ENCODE measurements around the gene HDAC2. TPM values are rescaled to one million over a fixed set of nuclear protein-coding genes. Genes with fewer than 3 reads are reported as not detected.
A peak's percentile ranks its signal among the peaks of the same experiment; 100 is the strongest.
"Not testable (repeated sequence)": the region's sequence is repeated elsewhere in the genome, so short reads cannot be mapped to it uniquely, and the experiment has no call there.

Gene HDAC2
- total RNA-seq, 4 donors from 2014 or later = 28.5 to 58.4 (median 46.1) TPM

GRCh38 chr6:113934101-113934500, 36.8 kb downstream of the HDAC2 start:
- no peak for DNase-seq (ENCODE audit: low spot score in 2 of 2)
- H3K4me3 ChIP-seq (ENCODE audit: low read depth, poor library complexity, severe bottlenecking) = no peak overlapping the region
- WGBS, 2 donors = 90% methylated on average over 2 of the region's 2 CpGs
- TF ChIP-seq CTCF (IDR thresholded peaks at IDR 0.05) = no peak
- no peak for TF ChIP-seq POLR2A (IDR thresholded peaks at IDR 0.05)
- intact Hi-C loops (cut with DNase I; ENCODE audit: low total_unique reads) = no loop called here

- 91 to 96% methylated on average over 18 to 19 of the region's 23 CpGs for WGBS, 2 donors
- DNase-seq (ENCODE audit: low spot score in 2 of 2) = peak in 1 of 2 donors; percentile 70
- H3K4me3 ChIP-seq (ENCODE audit: low read depth, poor library complexity, severe bottlenecking); intact Hi-C loops (cut with DNase I; ENCODE audit: low total_unique reads): not testable (repeated sequence)
Measured at GRCh38 chr6:113931907-113932306, 39.0 kb downstream of the HDAC2 start.

- H3K4me3 ChIP-seq (ENCODE audit: low read depth, poor library complexity, severe bottlenecking) = no peak overlapping the region
- TF ChIP-seq CTCF (IDR thresholded peaks at IDR 0.05) = no peak
- no peak for TF ChIP-seq POLR2A (IDR thresholded peaks at IDR 0.05)
- no peak for DNase-seq (ENCODE audit: low spot score in 2 of 2)
- intact Hi-C loops (cut with DNase I; ENCODE audit: low total_unique reads) = no loop called here
Measured at GRCh38 chr6:113930183-113930582, 40.8 kb downstream of the HDAC2 start.

GRCh38 chr6:113927001-113927400, 43.9 kb downstream of the HDAC2 start:
- intact Hi-C loops (cut with DNase I; ENCODE audit: low total_unique reads) = no loop called here
- TF ChIP-seq POLR2A (IDR thresholded peaks at IDR 0.05) (no peak), CTCF (IDR thresholded peaks at IDR 0.05) (no peak)
- WGBS, 2 donors = 59 to 64% methylated on average over 2 of the region's 2 CpGs
- no peak overlapping the region for H3K4me3 ChIP-seq (ENCODE audit: low read depth, poor library complexity, severe bottlenecking)
- DNase-seq (ENCODE audit: low spot score in 2 of 2) = no peak

GRCh38 chr6:113925378-113925777, 45.6 kb downstream of the HDAC2 start:
- H3K4me3 ChIP-seq (ENCODE audit: low read depth, poor library complexity, severe bottlenecking) = no peak overlapping the region
- 47 to 48% methylated on average over 2 of the region's 2 CpGs for WGBS, 2 donors
- TF ChIP-seq CTCF (IDR thresholded peaks at IDR 0.05) = no peak
- no peak for DNase-seq (ENCODE audit: low spot score in 2 of 2)
- intact Hi-C loops (cut with DNase I; ENCODE audit: low total_unique reads) = no loop called here

- TF ChIP-seq POLR2A (IDR thresholded peaks at IDR 0.05) = no peak
- TF ChIP-seq CTCF (IDR thresholded peaks at IDR 0.05) = no peak
- H3K4me3 ChIP-seq (ENCODE audit: low read depth, poor library complexity, severe bottlenecking) = no peak overlapping the region
- intact Hi-C loops (cut with DNase I; ENCODE audit: low total_unique reads) = no loop called here
- no peak for DNase-seq (ENCODE audit: low spot score in 2 of 2)
Measured at GRCh38 chr6:113924312-113924723, 46.6 kb downstream of the HDAC2 start.

Measured in lower leg skin (tissue), 4 donors.